ENCODE results near the gene SART3. TPM values are rescaled to one million over a fixed set of nuclear protein-coding genes. Genes with fewer than 3 reads are reported as not detected.

SART3 gene
- total RNA-seq, 1 experiment from 2014 or later: 89.4 TPM

GRCh38 chr12:108560321-108560721, 652 bp downstream of the SART3 start:
- Histone ChIP-seq H2BK5ac (ENCODE audit: insufficient read length, low read length) (no peak overlapping the region), H3K4me1 (ENCODE audit: insufficient read depth, low read length) (peaks cover 2% of the 10 kb centered on the region; the same call in 1 of the 2 replicates), H2BK15ac (ENCODE audit: low read depth, low read length) (no peak overlapping the region), H3K9ac (ENCODE audit: extremely low read depth, insufficient read length, low read length) (peak overlapping the region; percentile 99), H3K4ac (ENCODE audit: low read depth, low read length) (no peak overlapping the region), H3K79me1 (ENCODE audit: insufficient read depth, low read depth, low read length, poor library complexity, severe bottlenecking) (peaks cover 3% of the 10 kb centered on the region), H3K79me2 (ENCODE audit: insufficient read depth, low read length) (peaks cover 49% of the 10 kb centered on the region), H3K23me2 (ENCODE audit: insufficient read length, low read depth, low read length, poor library complexity, severe bottlenecking) (peaks cover 18% of the 10 kb centered on the region), H4K8ac (replicated peaks; ENCODE audit: insufficient read length, low read depth, low read length) (no peak overlapping the region), H2AFZ (ENCODE audit: low read length) (no peak overlapping the region), H3K27ac (ENCODE audit: insufficient read length, low read depth, low read length) (no peak overlapping the region), H3K9me3 (ENCODE audit: control insufficient read depth, low read depth, low read length) (no peaks in the 10 kb centered on the region), H4K91ac (ENCODE audit: insufficient read length, low read depth, low read length) (peak overlapping the region; percentile 47), H3K14ac (ENCODE audit: insufficient read depth, low read length) (no peak overlapping the region), H4K20me1 (ENCODE audit: control insufficient read depth, insufficient read depth, insufficient read length) (no peaks in the 10 kb centered on the region), H2BK12ac (ENCODE audit: insufficient read length, low read depth, low read length) (no peak overlapping the region), H3K23ac (ENCODE audit: insufficient read length, low read depth, low read length) (no peak overlapping the region), H4K5ac (ENCODE audit: insufficient read length, low read depth, low read length) (no peak overlapping the region), H3K27me3 (ENCODE audit: insufficient read depth, low read length) (no peaks in the 10 kb centered on the region), H2AK5ac (ENCODE audit: insufficient read length, low read length) (no peak overlapping the region), H3K18ac (ENCODE audit: insufficient read length, low read depth, low read length) (no peak overlapping the region), H3K56ac (ENCODE audit: insufficient read length, low read depth, low read length) (no peak overlapping the region), H3K4me2 (ENCODE audit: insufficient read depth, insufficient read length, low read length) (peak overlapping the region; percentile 80), H2BK20ac (ENCODE audit: low read depth, low read length, poor library complexity, severe bottlenecking) (no peak overlapping the region), H2BK120ac (ENCODE audit: low read depth, low read length, poor library complexity, severe bottlenecking) (no peak overlapping the region), H3T11ph (ENCODE audit: low read length) (no peak overlapping the region)
- H3K27ac Mint-ChIP-seq: peak overlapping the region; percentile 3 to 100 (median 100); a peak in 6 of 7 replicates
- H3K36me3 Mint-ChIP-seq (ENCODE audit: insufficient read depth in 1 of 3, low read depth in 3 of 3): peaks cover 7 to 41% (median 41%) of the 10 kb centered on the region in 3 experiments; a peak in 6 of 7 replicates
- DNase-seq: no peak
- no CpG with 5 or more reads among the region's 12 CpGs for WGBS (ENCODE audit: extremely low coverage, insufficient read length, low lambda C conversion rate)
- no peaks in the 10 kb centered on the region for H3K27me3 Mint-ChIP-seq (ENCODE audit: low read depth)
- H3K4me3 Mint-ChIP-seq: peak overlapping the region; percentile 100
- peaks cover 0 to 3% of the 10 kb centered on the region in 2 experiments; a peak in 2 of 5 replicates for H3K9me3 Mint-ChIP-seq
- no peak for TF ChIP-seq CTCF (conservative IDR thresholded peaks at IDR 0.05)
- peaks cover 29 to 35% of the 10 kb centered on the region in 2 experiments for H3K4me1 Mint-ChIP-seq

Measured in H9 (cell line).